GM23338 (cell line): Measurements from ENCODE around the gene PTGIS. TPM values are rescaled to one million over a fixed set of nuclear protein-coding genes. Genes with fewer than 3 reads are reported as not detected.

Source experiments
- ATAC-seq: fragments of 200-7000 bp; cut with Tn5 transposase; 3 replicates; pipeline ENCODE4 v1.9.1; 2020
- DNase-seq: peaks from one replicate; pipeline ENCODE4 v3.0.0-alpha.2; 2015; ENCODE audit warnings: low spot score
- H2AFZ ChIP-seq: fragments of 200-600 bp; sonication (generic); 2 replicates; pipeline ENCODE4 v1.8.0; 2016; ENCODE audit warnings: antibody characterized with exemption, mild to moderate bottlenecking, moderate library complexity
- H3F3A ChIP-seq: fragments of 200-600 bp; sonication (generic); replicated peaks from 2 replicates; pipeline ENCODE4 v1.8.0; 2017; ENCODE audit warnings: antibody characterized with exemption, mixed run types, low read depth
- H3K27ac ChIP-seq: fragments of 200-600 bp; sonication (generic); 2 replicates; pipeline ENCODE4 v1.6.1; 2016; ENCODE audit warnings: low read depth
- H3K27me3 ChIP-seq: fragments of 200-600 bp; sonication (generic); 2 replicates; pipeline ENCODE4 v1.8.0; 2016; ENCODE audit warnings: mild to moderate bottlenecking, mixed run types, moderate library complexity; ENCODE audit not compliant: insufficient read depth
- H3K36me3 ChIP-seq: fragments of 200-600 bp; sonication (generic); 2 replicates; pipeline ENCODE4 v1.8.0; 2016; ENCODE audit warnings: mild to moderate bottlenecking; ENCODE audit not compliant: insufficient read depth
- H3K4me1 ChIP-seq: fragments of 200-600 bp; sonication (generic); 2 replicates; pipeline ENCODE4 v1.8.0; 2016; ENCODE audit warnings: mild to moderate bottlenecking, moderate library complexity; ENCODE audit not compliant: insufficient read depth
- H3K4me2 ChIP-seq: fragments of 200-600 bp; sonication (generic); 2 replicates; pipeline ENCODE4 v1.7.1; 2017; ENCODE audit warnings: mixed run types
- H3K4me3 ChIP-seq: fragments of 200-600 bp; sonication (generic); 2 replicates; pipeline ENCODE4 v1.6.1; 2016; ENCODE audit warnings: mixed run types
- H3K79me2 ChIP-seq: fragments of 200-600 bp; sonication (generic); replicated peaks from 2 replicates; pipeline ENCODE4 v1.8.0; 2017; ENCODE audit warnings: mild to moderate bottlenecking; ENCODE audit not compliant: insufficient read depth
- H3K9me2 ChIP-seq: fragments of 200-600 bp; sonication (generic); 2 replicates; pipeline ENCODE4 v1.8.0; 2017; ENCODE audit not compliant: insufficient read depth
- H4K20me1 ChIP-seq: fragments of 200-600 bp; sonication (generic); replicated peaks from 2 replicates; pipeline ENCODE4 v1.8.0; 2017; ENCODE audit warnings: mild to moderate bottlenecking; ENCODE audit not compliant: insufficient read depth
- H3K27ac Mint-ChIP-seq: 2 replicates; pipeline ENCODE4 v1.8.0; 2020; ENCODE audit warnings: inconsistent platforms, mild to moderate bottlenecking, moderate library complexity, mixed read lengths
- H3K27me3 Mint-ChIP-seq: 3 replicates; pipeline ENCODE4 v1.8.0; 2022; ENCODE audit warnings: low read depth, mild to moderate bottlenecking, moderate library complexity, mixed read lengths, inconsistent platforms; ENCODE audit not compliant: insufficient read depth, poor library complexity
- H3K36me3 Mint-ChIP-seq: 3 replicates; pipeline ENCODE4 v1.8.0; 2021; ENCODE audit warnings: low read depth, mild to moderate bottlenecking, inconsistent platforms, moderate library complexity, mixed read lengths
- H3K4me1 Mint-ChIP-seq: 3 replicates; pipeline ENCODE4 v1.8.0; 2020; ENCODE audit warnings: mild to moderate bottlenecking, inconsistent platforms, mixed read lengths
- H3K4me3 Mint-ChIP-seq: 3 replicates; pipeline ENCODE4 v1.8.0; 2021; ENCODE audit warnings: moderate library complexity, mild to moderate bottlenecking, inconsistent platforms, mixed read lengths
- H3K9me3 Mint-ChIP-seq: 3 replicates; pipeline ENCODE4 v1.8.0; 2020; ENCODE audit warnings: moderate library complexity, mild to moderate bottlenecking, inconsistent platforms, mixed read lengths
- CREB1 ChIP-seq: fragments of 250-450 bp; sonication (Bioruptor Pico); IDR thresholded peaks from 2 replicates; pipeline ENCODE4 v1.5.0; 2020; ENCODE audit warnings: low read depth, mild to moderate bottlenecking, moderate library complexity
- EZH2 ChIP-seq: fragments of 200-600 bp; sonication (generic); IDR thresholded peaks from one replicate; pipeline ENCODE4 v1.8.0; 2017; ENCODE audit warnings: antibody characterized with exemption, mild to moderate bottlenecking, low read depth; ENCODE audit not compliant: unreplicated experiment
- ZNF114 ChIP-seq: fragments of 250-450 bp; sonication (Bioruptor Pico); IDR thresholded peaks from 2 replicates; pipeline ENCODE4 v1.5.0; 2020; ENCODE audit warnings: mild to moderate bottlenecking, moderate library complexity
- polyA plus RNA-seq: library from polyadenylated mRNA; unstranded; fragments of >200 nt; fragmentation: Nextera tagmentation; extraction: Ambion mirVana; gene quantifications from 2 replicates; pipeline ENCODE4 v1.2.1, GENCODE V29; 2016
- total RNA-seq: library from RNA; depleted of rRNA; stranded (reverse); fragments of >200 nt; shearing (Covaris generic); gene quantifications from 2 replicates; pipeline ENCODE4 v1.2.3, GENCODE V29; 2014
- TF ChIP-seq, protein P1 (sequence below): fragments of 250-450 bp; sonication (Bioruptor Pico); IDR thresholded peaks from 2 replicates; pipeline ENCODE4 v1.5.0; 2020; ENCODE audit warnings: mild to moderate bottlenecking, moderate library complexity
- TF ChIP-seq, protein P2 (sequence below), 2 experiments: fragments of 200-600 bp in 1 of 2; sonication (generic) in 1 of 2; conservative IDR thresholded peaks; 2 replicates each; pipeline versions ENCODE4 v1.5.1 to v1.6.1; 2016 to 2017; ENCODE audit warnings: antibody characterized with exemption in 2 of 2, low read depth in 2 of 2, mild to moderate bottlenecking in 2 of 2, moderate library complexity in 1 of 2

Gene PTGIS
- total and polyA plus RNA-seq, 2 experiments from 2014 or later: 6.6 to 28.7 TPM

DNA sequence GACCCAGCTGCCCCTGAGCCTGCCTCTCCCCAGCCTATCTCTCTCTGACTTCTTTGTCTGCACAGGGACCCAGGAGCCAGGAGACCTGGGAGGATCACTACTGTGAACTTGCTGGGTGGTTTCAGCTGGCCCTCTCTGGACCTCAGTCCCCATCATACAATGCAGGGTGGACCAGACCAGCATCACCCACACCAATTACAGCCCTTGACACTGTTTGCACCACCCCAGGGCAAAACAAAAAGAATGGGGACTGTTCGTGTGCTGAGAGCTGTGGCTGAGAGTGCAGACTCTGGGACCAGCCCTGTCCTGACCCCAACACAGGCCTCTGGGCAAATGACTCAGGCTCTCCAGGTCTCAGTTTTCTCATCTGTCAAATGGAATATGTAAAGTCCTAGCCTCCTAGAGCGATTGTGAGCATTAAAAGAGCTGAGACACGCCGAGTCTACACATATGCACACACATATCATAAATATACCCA lies 25.4 kb downstream of the PTGIS start (continued):
- TF ChIP-seq, protein P1, sequence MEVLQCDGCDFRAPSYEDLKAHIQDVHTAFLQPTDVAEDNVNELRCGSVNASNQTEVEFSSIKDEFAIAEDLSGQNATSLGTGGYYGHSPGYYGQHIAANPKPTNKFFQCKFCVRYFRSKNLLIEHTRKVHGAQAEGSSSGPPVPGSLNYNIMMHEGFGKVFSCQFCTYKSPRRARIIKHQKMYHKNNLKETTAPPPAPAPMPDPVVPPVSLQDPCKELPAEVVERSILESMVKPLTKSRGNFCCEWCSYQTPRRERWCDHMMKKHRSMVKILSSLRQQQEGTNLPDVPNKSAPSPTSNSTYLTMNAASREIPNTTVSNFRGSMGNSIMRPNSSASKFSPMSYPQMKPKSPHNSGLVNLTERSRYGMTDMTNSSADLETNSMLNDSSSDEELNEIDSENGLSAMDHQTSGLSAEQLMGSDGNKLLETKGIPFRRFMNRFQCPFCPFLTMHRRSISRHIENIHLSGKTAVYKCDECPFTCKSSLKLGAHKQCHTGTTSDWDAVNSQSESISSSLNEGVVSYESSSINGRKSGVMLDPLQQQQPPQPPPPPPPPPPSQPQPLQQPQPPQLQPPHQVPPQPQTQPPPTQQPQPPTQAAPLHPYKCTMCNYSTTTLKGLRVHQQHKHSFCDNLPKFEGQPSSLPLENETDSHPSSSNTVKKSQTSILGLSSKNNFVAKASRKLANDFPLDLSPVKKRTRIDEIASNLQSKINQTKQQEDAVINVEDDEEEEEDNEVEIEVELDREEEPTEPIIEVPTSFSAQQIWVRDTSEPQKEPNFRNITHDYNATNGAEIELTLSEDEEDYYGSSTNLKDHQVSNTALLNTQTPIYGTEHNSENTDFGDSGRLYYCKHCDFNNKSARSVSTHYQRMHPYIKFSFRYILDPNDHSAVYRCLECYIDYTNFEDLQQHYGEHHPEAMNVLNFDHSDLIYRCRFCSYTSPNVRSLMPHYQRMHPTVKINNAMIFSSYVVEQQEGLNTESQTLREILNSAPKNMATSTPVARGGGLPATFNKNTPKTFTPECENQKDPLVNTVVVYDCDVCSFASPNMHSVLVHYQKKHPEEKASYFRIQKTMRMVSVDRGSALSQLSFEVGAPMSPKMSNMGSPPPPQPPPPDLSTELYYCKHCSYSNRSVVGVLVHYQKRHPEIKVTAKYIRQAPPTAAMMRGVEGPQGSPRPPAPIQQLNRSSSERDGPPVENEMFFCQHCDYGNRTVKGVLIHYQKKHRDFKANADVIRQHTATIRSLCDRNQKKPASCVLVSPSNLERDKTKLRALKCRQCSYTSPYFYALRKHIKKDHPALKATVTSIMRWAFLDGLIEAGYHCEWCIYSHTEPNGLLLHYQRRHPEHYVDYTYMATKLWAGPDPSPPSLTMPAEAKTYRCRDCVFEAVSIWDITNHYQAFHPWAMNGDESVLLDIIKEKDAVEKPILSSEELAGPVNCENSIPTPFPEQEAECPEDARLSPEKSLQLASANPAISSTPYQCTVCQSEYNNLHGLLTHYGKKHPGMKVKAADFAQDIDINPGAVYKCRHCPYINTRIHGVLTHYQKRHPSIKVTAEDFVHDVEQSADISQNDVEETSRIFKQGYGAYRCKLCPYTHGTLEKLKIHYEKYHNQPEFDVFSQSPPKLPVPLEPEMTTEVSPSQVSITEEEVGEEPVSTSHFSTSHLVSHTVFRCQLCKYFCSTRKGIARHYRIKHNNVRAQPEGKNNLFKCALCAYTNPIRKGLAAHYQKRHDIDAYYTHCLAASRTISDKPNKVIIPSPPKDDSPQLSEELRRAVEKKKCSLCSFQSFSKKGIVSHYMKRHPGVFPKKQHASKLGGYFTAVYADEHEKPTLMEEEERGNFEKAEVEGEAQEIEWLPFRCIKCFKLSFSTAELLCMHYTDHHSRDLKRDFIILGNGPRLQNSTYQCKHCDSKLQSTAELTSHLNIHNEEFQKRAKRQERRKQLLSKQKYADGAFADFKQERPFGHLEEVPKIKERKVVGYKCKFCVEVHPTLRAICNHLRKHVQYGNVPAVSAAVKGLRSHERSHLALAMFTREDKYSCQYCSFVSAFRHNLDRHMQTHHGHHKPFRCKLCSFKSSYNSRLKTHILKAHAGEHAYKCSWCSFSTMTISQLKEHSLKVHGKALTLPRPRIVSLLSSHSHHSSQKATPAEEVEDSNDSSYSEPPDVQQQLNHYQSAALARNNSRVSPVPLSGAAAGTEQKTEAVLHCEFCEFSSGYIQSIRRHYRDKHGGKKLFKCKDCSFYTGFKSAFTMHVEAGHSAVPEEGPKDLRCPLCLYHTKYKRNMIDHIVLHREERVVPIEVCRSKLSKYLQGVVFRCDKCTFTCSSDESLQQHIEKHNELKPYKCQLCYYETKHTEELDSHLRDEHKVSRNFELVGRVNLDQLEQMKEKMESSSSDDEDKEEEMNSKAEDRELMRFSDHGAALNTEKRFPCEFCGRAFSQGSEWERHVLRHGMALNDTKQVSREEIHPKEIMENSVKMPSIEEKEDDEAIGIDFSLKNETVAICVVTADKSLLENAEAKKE: no peak
- TF ChIP-seq ZNF114: no peak
- no peak for TF ChIP-seq EZH2
- TF ChIP-seq, protein P2, sequence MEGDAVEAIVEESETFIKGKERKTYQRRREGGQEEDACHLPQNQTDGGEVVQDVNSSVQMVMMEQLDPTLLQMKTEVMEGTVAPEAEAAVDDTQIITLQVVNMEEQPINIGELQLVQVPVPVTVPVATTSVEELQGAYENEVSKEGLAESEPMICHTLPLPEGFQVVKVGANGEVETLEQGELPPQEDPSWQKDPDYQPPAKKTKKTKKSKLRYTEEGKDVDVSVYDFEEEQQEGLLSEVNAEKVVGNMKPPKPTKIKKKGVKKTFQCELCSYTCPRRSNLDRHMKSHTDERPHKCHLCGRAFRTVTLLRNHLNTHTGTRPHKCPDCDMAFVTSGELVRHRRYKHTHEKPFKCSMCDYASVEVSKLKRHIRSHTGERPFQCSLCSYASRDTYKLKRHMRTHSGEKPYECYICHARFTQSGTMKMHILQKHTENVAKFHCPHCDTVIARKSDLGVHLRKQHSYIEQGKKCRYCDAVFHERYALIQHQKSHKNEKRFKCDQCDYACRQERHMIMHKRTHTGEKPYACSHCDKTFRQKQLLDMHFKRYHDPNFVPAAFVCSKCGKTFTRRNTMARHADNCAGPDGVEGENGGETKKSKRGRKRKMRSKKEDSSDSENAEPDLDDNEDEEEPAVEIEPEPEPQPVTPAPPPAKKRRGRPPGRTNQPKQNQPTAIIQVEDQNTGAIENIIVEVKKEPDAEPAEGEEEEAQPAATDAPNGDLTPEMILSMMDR (conservative IDR thresholded peaks at IDR 0.05; ENCODE audit: low read depth in 2 of 2): no peak

DNA sequence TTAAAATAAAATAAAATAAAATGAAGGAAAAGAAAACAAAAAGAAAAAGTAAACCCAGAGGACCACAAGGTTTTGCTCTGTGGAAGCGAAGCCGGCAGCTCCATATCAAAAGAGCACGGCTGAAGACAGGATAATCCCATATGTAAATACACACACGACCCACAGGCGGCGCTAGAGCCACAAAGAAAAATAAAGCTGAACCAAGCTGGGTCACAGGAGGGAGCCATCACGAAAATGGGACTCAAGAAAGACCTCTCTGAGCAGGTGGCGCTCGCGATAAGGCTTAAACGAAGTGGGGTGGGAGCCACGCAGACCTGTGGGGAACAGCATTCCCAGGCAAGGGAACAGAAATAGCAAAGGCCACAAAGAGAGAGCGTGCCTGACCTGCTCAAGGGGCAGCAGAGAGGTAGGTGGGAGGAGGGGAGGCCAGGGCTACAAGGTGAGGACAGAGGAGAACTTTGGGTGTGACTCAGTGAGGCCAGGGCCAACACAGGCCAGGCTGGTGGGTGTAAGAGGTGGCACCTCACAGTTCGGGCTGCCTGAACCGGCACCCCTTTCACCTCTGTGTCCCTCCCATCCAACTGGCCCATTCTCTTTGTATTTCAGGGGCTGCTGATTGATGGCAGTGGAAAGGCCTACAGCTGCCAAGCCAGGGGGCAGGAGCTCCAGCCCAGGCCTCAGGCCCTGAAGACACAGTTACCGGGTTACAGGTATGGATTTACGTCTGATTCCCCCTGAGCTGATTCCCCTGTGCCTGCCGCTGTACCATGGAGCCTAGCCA lies 26.0 kb downstream of the PTGIS start:
- H3K27me3 ChIP-seq: no peaks in the 10 kb centered on the region
- Mint-ChIP-seq H3K27me3 (peaks cover 5% of the 10 kb centered on the region), H3K4me1 (no peaks in the 10 kb centered on the region; the same call in 2 of the 3 replicates), H3K27ac (peak overlapping the region; percentile 33; the same call in 1 of the 2 replicates), H3K4me3 (no peak overlapping the region), H3K9me3 (no peaks in the 10 kb centered on the region), H3K36me3 (peaks cover 70% of the 10 kb centered on the region)
- no peaks in the 10 kb centered on the region for H3K9me2 ChIP-seq
- no peaks in the 10 kb centered on the region for H3K4me1 ChIP-seq
- no peaks in the 10 kb centered on the region for H4K20me1 ChIP-seq
- no peak overlapping the region for H3K27ac ChIP-seq
- ATAC-seq (peak; percentile 72), DNase-seq (peak; percentile 96)
- no peaks in the 10 kb centered on the region for H3K79me2 ChIP-seq
- H3K4me3 ChIP-seq: no peak overlapping the region
- H3F3A ChIP-seq: no peaks in the 10 kb centered on the region
- H3K36me3 ChIP-seq: no peaks in the 10 kb centered on the region; the same call in 1 of the 2 replicates
- H3K4me2 ChIP-seq: no peak overlapping the region
- no peak overlapping the region for H2AFZ ChIP-seq
- TF ChIP-seq CREB1: no peak
- TF ChIP-seq, protein P2 (conservative IDR thresholded peaks at IDR 0.05; ENCODE audit: low read depth in 2 of 2): peak; percentile 95 to 97
